Measurements from ENCODE around the gene NEURL1.

DNA sequence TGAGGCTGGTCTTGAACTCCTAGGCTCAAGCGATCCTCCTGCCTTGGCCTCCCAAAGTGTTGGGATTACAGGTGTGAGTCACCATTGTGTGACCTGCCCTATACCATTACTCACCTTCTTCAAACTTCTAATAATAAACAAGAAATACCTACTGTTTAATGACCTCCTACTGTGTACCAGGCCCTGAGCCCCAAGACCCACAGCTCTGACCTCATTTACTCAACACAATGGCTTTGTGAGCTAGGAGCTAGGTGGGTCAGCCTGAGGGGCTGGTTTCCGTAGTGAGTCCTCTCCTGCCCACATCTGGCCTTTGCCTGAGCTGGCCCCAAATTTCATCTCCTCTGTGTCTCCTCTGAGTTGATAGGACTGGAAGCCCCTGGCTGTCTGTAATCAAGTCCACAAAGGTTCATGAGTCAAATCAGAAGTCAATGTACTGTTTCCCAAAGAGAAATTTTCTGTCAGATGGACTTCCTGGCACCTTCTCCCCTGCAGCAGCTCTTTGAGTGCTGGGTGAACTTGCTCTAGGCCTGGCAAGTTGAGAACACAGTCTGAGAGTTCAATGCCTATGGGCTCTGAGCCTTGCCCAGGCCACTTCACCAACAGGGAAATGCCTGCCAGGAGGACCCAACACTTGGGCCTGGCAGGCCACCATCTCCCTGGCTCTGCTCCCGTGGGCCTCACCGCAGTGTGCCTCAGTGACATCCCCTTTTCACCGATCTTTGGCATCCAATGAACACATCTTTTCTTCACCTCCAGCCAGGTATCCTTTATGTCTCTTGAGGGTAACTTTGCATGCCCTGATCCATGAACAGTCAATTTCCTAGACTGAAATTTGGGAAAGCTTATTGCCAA lies 24.0 kb downstream of the NEURL1 start:
- TF ChIP-seq, protein P1, sequence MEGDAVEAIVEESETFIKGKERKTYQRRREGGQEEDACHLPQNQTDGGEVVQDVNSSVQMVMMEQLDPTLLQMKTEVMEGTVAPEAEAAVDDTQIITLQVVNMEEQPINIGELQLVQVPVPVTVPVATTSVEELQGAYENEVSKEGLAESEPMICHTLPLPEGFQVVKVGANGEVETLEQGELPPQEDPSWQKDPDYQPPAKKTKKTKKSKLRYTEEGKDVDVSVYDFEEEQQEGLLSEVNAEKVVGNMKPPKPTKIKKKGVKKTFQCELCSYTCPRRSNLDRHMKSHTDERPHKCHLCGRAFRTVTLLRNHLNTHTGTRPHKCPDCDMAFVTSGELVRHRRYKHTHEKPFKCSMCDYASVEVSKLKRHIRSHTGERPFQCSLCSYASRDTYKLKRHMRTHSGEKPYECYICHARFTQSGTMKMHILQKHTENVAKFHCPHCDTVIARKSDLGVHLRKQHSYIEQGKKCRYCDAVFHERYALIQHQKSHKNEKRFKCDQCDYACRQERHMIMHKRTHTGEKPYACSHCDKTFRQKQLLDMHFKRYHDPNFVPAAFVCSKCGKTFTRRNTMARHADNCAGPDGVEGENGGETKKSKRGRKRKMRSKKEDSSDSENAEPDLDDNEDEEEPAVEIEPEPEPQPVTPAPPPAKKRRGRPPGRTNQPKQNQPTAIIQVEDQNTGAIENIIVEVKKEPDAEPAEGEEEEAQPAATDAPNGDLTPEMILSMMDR (conservative IDR thresholded peaks at IDR 0.05; ENCODE audit: low read depth, low read length), result no peak
- TF ChIP-seq EZH2 (IDR thresholded peaks at IDR 0.05; ENCODE audit: low read length, unreplicated experiment) (no peak), EZH2phosphoT487 (IDR thresholded peaks at IDR 0.05; ENCODE audit: borderline replicate concordance, low read length) (no peak)

Data from PC-3 (cell line).